HCT116 (cell line): Measurements from ENCODE around the gene CD27. TPM values are rescaled to one million over a fixed set of nuclear protein-coding genes. Genes with fewer than 3 reads are reported as not detected.

Experiments used
- ATAC-seq: fragments of 200-7000 bp; cut with Tn5 transposase; 2 replicates; pipeline ENCODE4 v1.9.1; 2020; ENCODE audit warnings: mild to moderate bottlenecking, moderate library complexity
- BruUV-seq: library from RNA; stranded (reverse); fragments of 400-500 nt; replicated peaks from 2 replicates; lab custom pipeline; 2021; lab: Mats Ljungman, UMichigan
- CTCF ChIA-PET: fragments of 300-600 bp; sonication (Branson Sonifier 250); formaldehyde crosslinking; loops from one replicate; lab custom pipeline; 2021; ENCODE audit warnings: antibody characterized with exemption; lab: Charles Lee
- POLR2A ChIA-PET: fragments of 300-600, 350-600 bp; sonication (Branson Sonifier 250); formaldehyde crosslinking; loops from one replicate; lab custom pipeline; 2021; ENCODE audit warnings: antibody characterized with exemption; lab: Charles Lee
- RAD21 ChIA-PET, 2 experiments: fragments of 300-600 bp; sonication (Branson Sonifier 250); formaldehyde crosslinking; loops; one replicate each; lab custom pipeline; 2023; ENCODE audit warnings: low total read pairs in 2 of 2; ENCODE audit not compliant: uncharacterized antibody in 2 of 2, unreplicated experiment in 2 of 2, low non-redundant PET in 1 of 2; lab: Charles Lee
- DNase-seq: peaks from one replicate; pipeline ENCODE4 v3.0.0-alpha.2; 2010; ENCODE audit warnings: low read depth, low spot score
- H2AFZ ChIP-seq: fragments of 200-600 bp; shearing (Covaris generic), sonication (generic); 2 replicates; pipeline ENCODE4 v1.6.1; 2017; ENCODE audit warnings: low read depth, mixed run types, mixed read lengths, antibody characterized with exemption, low read length; ENCODE audit not compliant: poor library complexity, severe bottlenecking
- H3K27ac ChIP-seq: 2 replicates; pipeline ENCODE4 v1.5.1; 2012; ENCODE audit warnings: low read depth, low read length
- H3K27me3 ChIP-seq: fragments of 200-600 bp; sonication (generic); 2 replicates; pipeline ENCODE4 v1.6.1; 2016; ENCODE audit warnings: mixed run types, low read length, mixed read lengths; ENCODE audit not compliant: insufficient read depth
- H3K36me3 ChIP-seq, 2 experiments: fragments of 200-500 bp in 1 of 2; fragments of 200-600 bp in 1 of 2; sonication (Bioruptor generic) in 1 of 2; sonication (generic) in 1 of 2; 2 replicates each; pipeline versions ENCODE4 v1.5.1 to v1.6.1; 2014 to 2016; ENCODE audit warnings: low read length in 2 of 2, inconsistent platforms in 1 of 2, mixed read lengths in 1 of 2, mixed run types in 1 of 2; ENCODE audit not compliant: insufficient read depth in 2 of 2, control insufficient read depth in 1 of 2
- H3K4me1 ChIP-seq, 2 experiments: fragments of 200-600 bp in 1 of 2; sonication (generic) in 1 of 2; 2 replicates each; pipeline versions ENCODE4 v1.5.1 to v1.6.1; 2012 to 2017; ENCODE audit warnings: low read length in 2 of 2, inconsistent platforms in 1 of 2, mild to moderate bottlenecking in 1 of 2, mixed read lengths in 1 of 2, mixed run types in 1 of 2, moderate library complexity in 1 of 2; ENCODE audit not compliant: insufficient read depth in 2 of 2, control insufficient read depth in 1 of 2
- H3K4me2 ChIP-seq: fragments of 200-600 bp; sonication (generic); 2 replicates; pipeline ENCODE4 v1.6.1; 2017; ENCODE audit warnings: mixed run types, low read length, mixed read lengths
- H3K4me3 ChIP-seq, 2 experiments: fragments of 200-600 bp in 1 of 2; sonication (generic) in 1 of 2; replicated peaks in 1 of 2; 2 replicates each; pipeline ENCODE4 v1.5.1; 2011 to 2016; ENCODE audit warnings: low read length in 2 of 2, control low read depth in 1 of 2, low read depth in 1 of 2, mild to moderate bottlenecking in 1 of 2, mixed read lengths in 1 of 2, mixed run types in 1 of 2
- H3K79me2 ChIP-seq: fragments of 200-600 bp; sonication (generic); 2 replicates; pipeline ENCODE4 v1.6.1; 2017; ENCODE audit warnings: mild to moderate bottlenecking, mixed run types, low read length, moderate library complexity, mixed read lengths; ENCODE audit not compliant: insufficient read depth
- H3K9ac ChIP-seq: fragments of 200-600 bp; sonication (generic); 2 replicates; pipeline ENCODE4 v1.6.1; 2016; ENCODE audit warnings: low read length, mixed read lengths
- H3K9me2 ChIP-seq: fragments of 200-600 bp; sonication (generic), shearing (Covaris generic); 2 replicates; pipeline ENCODE4 v1.6.1; 2017; ENCODE audit warnings: mixed run types, mild to moderate bottlenecking, moderate library complexity; ENCODE audit not compliant: insufficient read depth
- H3K9me3 ChIP-seq, 2 experiments: fragments of 200-500 bp in 1 of 2; fragments of 200-600 bp in 1 of 2; sonication (Bioruptor generic) in 1 of 2; sonication (generic) in 1 of 2; 2 replicates each; pipeline ENCODE4 v1.6.1; 2014 to 2017; ENCODE audit warnings: low read length in 2 of 2, mixed read lengths in 2 of 2, inconsistent platforms in 1 of 2, low read depth in 1 of 2, mild to moderate bottlenecking in 1 of 2, mixed run types in 1 of 2, moderate library complexity in 1 of 2; ENCODE audit not compliant: control insufficient read depth in 1 of 2, insufficient read depth in 1 of 2
- H4K20me1 ChIP-seq: fragments of 200-600 bp; sonication (generic), shearing (Covaris generic); 2 replicates; pipeline ENCODE4 v1.6.1; 2017; ENCODE audit warnings: mixed run types, mild to moderate bottlenecking, moderate library complexity; ENCODE audit not compliant: insufficient read depth
- CBX3 ChIP-seq: IDR thresholded peaks from 2 replicates; pipeline ENCODE4 v1.6.1; 2012; ENCODE audit warnings: low read depth
- EZH2 ChIP-seq: fragments of 200-600 bp; sonication (generic); IDR thresholded peaks from 2 replicates; pipeline ENCODE4 v1.6.1; 2017; ENCODE audit warnings: antibody characterized with exemption, mixed run types
- FOSL1 ChIP-seq: IDR thresholded peaks from 2 replicates; pipeline ENCODE4 v1.6.1; 2012; ENCODE audit warnings: low read depth
- SP1 ChIP-seq: IDR thresholded peaks from 2 replicates; pipeline ENCODE4 v1.6.1; 2012; ENCODE audit warnings: low read depth
- SRF ChIP-seq: IDR thresholded peaks from 2 replicates; pipeline ENCODE4 v1.6.1; 2012; ENCODE audit warnings: low read depth
- TCF7L2 ChIP-seq: IDR thresholded peaks from 2 replicates; pipeline ENCODE4 v1.7.0; 2011; ENCODE audit warnings: borderline replicate concordance, inconsistent platforms; ENCODE audit not compliant: insufficient read depth, insufficient read length; ENCODE audit errors: extremely low read depth
- YY1 ChIP-seq: IDR thresholded peaks from 2 replicates; pipeline ENCODE4 v1.6.1; 2011; ENCODE audit warnings: low read length, low read depth, moderate library complexity, mild to moderate bottlenecking; ENCODE audit not compliant: insufficient replicate concordance; ENCODE audit errors: extremely low read depth
- ZNF274 ChIP-seq: fragments of 200-500 bp; sonication (Bioruptor generic); IDR thresholded peaks from 2 replicates; pipeline ENCODE4 v1.6.1; 2014; ENCODE audit warnings: mild to moderate bottlenecking, low read depth, low read length, inconsistent platforms
- intact Hi-C: fragments of 100-400 bp; cut with micrococcal nuclease; formaldehyde crosslinking; loops from 2 replicates; pipeline ENCODE4 v1.10.0; 2022
- total RNA-seq: library from RNA; stranded (reverse); gene quantifications from one replicate; pipeline ENCODE4 v1.2.1, GENCODE V29; 2021; ENCODE audit not compliant: unreplicated experiment
- TF ChIP-seq, protein P1 (sequence below): IDR thresholded peaks from 2 replicates; pipeline ENCODE4 v1.6.1; 2011; ENCODE audit warnings: mild to moderate bottlenecking, low read length, moderate library complexity; ENCODE audit not compliant: insufficient replicate concordance; ENCODE audit errors: extremely low read depth
- TF ChIP-seq, protein P2 (sequence below): IDR thresholded peaks from 2 replicates; pipeline ENCODE4 v1.6.1; 2012
- TF ChIP-seq, protein P3 (sequence below), 3 experiments: fragments of 200-600 bp in 1 of 3; sonication (generic) in 1 of 3; IDR thresholded peaks in 2 of 3; conservative IDR thresholded peaks in 1 of 3; 2 replicates each; pipeline ENCODE4 v1.5.1; 2012 to 2017; ENCODE audit warnings: low read depth in 2 of 3, low read length in 2 of 3, antibody characterized with exemption in 1 of 3, borderline replicate concordance in 1 of 3, control low read depth in 1 of 3, mild to moderate bottlenecking in 1 of 3, mixed read lengths in 1 of 3, mixed run types in 1 of 3, moderate library complexity in 1 of 3; ENCODE audit not compliant: insufficient read depth in 1 of 3
- TF ChIP-seq, protein P4 (sequence below): IDR thresholded peaks from 2 replicates; pipeline ENCODE4 v1.6.1; 2012; ENCODE audit warnings: low read depth

The CD27 gene
- total RNA-seq, 1 experiment from 2014 or later = 0.25 TPM

DNA sequence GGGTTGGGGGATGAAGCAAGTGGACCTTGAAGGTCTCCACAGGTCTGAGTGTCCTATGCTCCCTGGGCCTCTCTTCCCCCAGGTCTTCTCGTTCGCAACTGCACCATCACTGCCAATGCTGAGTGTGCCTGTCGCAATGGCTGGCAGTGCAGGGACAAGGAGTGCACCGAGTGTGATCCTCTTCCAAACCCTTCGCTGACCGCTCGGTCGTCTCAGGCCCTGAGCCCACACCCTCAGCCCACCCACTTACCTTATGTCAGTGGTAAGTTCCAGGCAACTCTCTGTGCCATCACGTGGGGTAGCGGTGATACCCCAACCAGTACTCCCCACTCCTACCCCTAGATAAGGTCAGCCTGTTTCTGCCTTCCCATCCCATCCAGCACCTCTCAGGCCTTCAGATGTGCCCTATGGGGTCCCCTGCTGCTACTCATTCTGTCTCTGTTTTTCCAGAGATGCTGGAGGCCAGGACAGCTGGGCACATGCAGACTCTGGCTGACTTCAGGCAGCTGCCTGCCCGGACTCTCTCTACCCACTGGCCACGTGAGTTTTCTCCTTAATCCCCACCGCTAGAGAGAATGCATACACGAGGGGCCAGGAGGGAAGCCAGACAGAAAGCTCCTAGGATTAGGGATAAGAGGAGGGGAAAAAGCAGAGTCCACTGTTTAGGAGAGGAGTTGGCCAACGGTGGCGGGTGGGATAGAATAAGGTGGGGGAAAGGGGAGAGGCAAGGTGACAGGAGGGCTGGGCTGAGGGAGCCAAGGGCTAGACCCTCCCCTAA lies 5.5 kb downstream of the CD27 start:
- Histone ChIP-seq H3K27ac (no peak overlapping the region), H3K4me3 (no peak overlapping the region), H3K4me1 (peaks cover 0 to 15% of the 10 kb centered on the region in 2 experiments; a peak in 1 of 4 replicates), H3K4me2 (no peak overlapping the region), H3K27me3 (no peaks in the 10 kb centered on the region), H2AFZ (no peak overlapping the region), H3K9ac (no peak overlapping the region), H3K9me2 (no peaks in the 10 kb centered on the region), H3K36me3 (no peaks in the 10 kb centered on the region), H3K79me2 (no peaks in the 10 kb centered on the region), H3K9me3 (no peaks in the 10 kb centered on the region), H4K20me1 (no peaks in the 10 kb centered on the region)
- no peak for ATAC-seq
- intact Hi-C loops = no loop called here
- CTCF ChIA-PET = no interaction called here
- TF ChIP-seq ZNF274 (no peak), TCF7L2 (no peak), YY1 (no peak), CBX3 (no peak), EZH2 (no peak), SP1 (no peak), SRF (no peak), FOSL1 (no peak)
- TF ChIP-seq, protein P1, sequence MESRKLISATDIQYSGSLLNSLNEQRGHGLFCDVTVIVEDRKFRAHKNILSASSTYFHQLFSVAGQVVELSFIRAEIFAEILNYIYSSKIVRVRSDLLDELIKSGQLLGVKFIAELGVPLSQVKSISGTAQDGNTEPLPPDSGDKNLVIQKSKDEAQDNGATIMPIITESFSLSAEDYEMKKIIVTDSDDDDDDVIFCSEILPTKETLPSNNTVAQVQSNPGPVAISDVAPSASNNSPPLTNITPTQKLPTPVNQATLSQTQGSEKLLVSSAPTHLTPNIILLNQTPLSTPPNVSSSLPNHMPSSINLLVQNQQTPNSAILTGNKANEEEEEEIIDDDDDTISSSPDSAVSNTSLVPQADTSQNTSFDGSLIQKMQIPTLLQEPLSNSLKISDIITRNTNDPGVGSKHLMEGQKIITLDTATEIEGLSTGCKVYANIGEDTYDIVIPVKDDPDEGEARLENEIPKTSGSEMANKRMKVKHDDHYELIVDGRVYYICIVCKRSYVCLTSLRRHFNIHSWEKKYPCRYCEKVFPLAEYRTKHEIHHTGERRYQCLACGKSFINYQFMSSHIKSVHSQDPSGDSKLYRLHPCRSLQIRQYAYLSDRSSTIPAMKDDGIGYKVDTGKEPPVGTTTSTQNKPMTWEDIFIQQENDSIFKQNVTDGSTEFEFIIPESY = no peak
- TF ChIP-seq, protein P2, sequence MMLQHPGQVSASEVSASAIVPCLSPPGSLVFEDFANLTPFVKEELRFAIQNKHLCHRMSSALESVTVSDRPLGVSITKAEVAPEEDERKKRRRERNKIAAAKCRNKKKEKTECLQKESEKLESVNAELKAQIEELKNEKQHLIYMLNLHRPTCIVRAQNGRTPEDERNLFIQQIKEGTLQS = no peak
- TF ChIP-seq, protein P3, sequence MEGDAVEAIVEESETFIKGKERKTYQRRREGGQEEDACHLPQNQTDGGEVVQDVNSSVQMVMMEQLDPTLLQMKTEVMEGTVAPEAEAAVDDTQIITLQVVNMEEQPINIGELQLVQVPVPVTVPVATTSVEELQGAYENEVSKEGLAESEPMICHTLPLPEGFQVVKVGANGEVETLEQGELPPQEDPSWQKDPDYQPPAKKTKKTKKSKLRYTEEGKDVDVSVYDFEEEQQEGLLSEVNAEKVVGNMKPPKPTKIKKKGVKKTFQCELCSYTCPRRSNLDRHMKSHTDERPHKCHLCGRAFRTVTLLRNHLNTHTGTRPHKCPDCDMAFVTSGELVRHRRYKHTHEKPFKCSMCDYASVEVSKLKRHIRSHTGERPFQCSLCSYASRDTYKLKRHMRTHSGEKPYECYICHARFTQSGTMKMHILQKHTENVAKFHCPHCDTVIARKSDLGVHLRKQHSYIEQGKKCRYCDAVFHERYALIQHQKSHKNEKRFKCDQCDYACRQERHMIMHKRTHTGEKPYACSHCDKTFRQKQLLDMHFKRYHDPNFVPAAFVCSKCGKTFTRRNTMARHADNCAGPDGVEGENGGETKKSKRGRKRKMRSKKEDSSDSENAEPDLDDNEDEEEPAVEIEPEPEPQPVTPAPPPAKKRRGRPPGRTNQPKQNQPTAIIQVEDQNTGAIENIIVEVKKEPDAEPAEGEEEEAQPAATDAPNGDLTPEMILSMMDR (IDR thresholded peaks at IDR 0.05 in 2 of 3, conservative IDR thresholded peaks at IDR 0.05 in 1 of 3; ENCODE audit: borderline replicate concordance in 1 of 3, insufficient read depth in 1 of 3, low read depth in 2 of 3, low read length in 2 of 3) = no peak
- TF ChIP-seq, protein P4, sequence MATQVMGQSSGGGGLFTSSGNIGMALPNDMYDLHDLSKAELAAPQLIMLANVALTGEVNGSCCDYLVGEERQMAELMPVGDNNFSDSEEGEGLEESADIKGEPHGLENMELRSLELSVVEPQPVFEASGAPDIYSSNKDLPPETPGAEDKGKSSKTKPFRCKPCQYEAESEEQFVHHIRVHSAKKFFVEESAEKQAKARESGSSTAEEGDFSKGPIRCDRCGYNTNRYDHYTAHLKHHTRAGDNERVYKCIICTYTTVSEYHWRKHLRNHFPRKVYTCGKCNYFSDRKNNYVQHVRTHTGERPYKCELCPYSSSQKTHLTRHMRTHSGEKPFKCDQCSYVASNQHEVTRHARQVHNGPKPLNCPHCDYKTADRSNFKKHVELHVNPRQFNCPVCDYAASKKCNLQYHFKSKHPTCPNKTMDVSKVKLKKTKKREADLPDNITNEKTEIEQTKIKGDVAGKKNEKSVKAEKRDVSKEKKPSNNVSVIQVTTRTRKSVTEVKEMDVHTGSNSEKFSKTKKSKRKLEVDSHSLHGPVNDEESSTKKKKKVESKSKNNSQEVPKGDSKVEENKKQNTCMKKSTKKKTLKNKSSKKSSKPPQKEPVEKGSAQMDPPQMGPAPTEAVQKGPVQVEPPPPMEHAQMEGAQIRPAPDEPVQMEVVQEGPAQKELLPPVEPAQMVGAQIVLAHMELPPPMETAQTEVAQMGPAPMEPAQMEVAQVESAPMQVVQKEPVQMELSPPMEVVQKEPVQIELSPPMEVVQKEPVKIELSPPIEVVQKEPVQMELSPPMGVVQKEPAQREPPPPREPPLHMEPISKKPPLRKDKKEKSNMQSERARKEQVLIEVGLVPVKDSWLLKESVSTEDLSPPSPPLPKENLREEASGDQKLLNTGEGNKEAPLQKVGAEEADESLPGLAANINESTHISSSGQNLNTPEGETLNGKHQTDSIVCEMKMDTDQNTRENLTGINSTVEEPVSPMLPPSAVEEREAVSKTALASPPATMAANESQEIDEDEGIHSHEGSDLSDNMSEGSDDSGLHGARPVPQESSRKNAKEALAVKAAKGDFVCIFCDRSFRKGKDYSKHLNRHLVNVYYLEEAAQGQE = no peak
- RAD21 ChIA-PET = no interaction called here
- POLR2A ChIA-PET = no interaction called here
- DNase-seq = no peak
- no TSS peak for BruUV-seq
